Glutamatergic neuron (in vitro differentiated cells): ENCODE results near the gene SLC5A5. TPM values are rescaled to one million over a fixed set of nuclear protein-coding genes. Genes with fewer than 3 reads are reported as not detected.
"Not testable (repeated sequence)": the region's sequence is repeated elsewhere in the genome, so short reads cannot be mapped to it uniquely, and the experiment has no call there.

ENCODE experiments used
- DNase-seq: peaks from one replicate; pipeline ENCODE4 v3.0.0; 2022
- H3K27ac Mint-ChIP-seq: one replicate; pipeline ENCODE4 v1.8.0; 2020; ENCODE audit warnings: mild to moderate bottlenecking, mixed read lengths, inconsistent platforms; ENCODE audit not compliant: unreplicated experiment
- H3K27me3 Mint-ChIP-seq: one replicate; pipeline ENCODE4 v1.8.0; 2020; ENCODE audit warnings: mild to moderate bottlenecking, moderate library complexity, mixed read lengths, inconsistent platforms; ENCODE audit not compliant: unreplicated experiment
- H3K36me3 Mint-ChIP-seq: one replicate; pipeline ENCODE4 v1.8.0; 2020; ENCODE audit warnings: mild to moderate bottlenecking, mixed read lengths, inconsistent platforms; ENCODE audit not compliant: unreplicated experiment
- H3K4me1 Mint-ChIP-seq: one replicate; pipeline ENCODE4 v1.8.0; 2020; ENCODE audit warnings: mild to moderate bottlenecking, low read depth, mixed read lengths, inconsistent platforms; ENCODE audit not compliant: unreplicated experiment
- H3K4me3 Mint-ChIP-seq: one replicate; pipeline ENCODE4 v1.8.0; 2020; ENCODE audit warnings: mild to moderate bottlenecking, mixed read lengths, inconsistent platforms; ENCODE audit not compliant: unreplicated experiment
- H3K9me3 Mint-ChIP-seq: one replicate; pipeline ENCODE4 v1.8.0; 2020; ENCODE audit warnings: mild to moderate bottlenecking, moderate library complexity, mixed read lengths, inconsistent platforms; ENCODE audit not compliant: unreplicated experiment
- total RNA-seq: library from RNA; stranded (reverse); fragmentation: NEBNext Ultra II Directional; extraction: Animal tissue kit (Norgen Biotek cat#: 25700); gene quantifications from one replicate; pipeline ENCODE4 v1.2.1, GENCODE V29; 2021; ENCODE audit not compliant: unreplicated experiment
- TF ChIP-seq, protein P1 (sequence below): fragments of 200-600 bp; sonication (generic); IDR thresholded peaks from one replicate; pipeline ENCODE4 v1.5.0; 2021; ENCODE audit not compliant: partially characterized antibody, unreplicated experiment

The SLC5A5 gene
- total RNA-seq, 1 donor from 2014 or later: 4.3 TPM

DNA sequence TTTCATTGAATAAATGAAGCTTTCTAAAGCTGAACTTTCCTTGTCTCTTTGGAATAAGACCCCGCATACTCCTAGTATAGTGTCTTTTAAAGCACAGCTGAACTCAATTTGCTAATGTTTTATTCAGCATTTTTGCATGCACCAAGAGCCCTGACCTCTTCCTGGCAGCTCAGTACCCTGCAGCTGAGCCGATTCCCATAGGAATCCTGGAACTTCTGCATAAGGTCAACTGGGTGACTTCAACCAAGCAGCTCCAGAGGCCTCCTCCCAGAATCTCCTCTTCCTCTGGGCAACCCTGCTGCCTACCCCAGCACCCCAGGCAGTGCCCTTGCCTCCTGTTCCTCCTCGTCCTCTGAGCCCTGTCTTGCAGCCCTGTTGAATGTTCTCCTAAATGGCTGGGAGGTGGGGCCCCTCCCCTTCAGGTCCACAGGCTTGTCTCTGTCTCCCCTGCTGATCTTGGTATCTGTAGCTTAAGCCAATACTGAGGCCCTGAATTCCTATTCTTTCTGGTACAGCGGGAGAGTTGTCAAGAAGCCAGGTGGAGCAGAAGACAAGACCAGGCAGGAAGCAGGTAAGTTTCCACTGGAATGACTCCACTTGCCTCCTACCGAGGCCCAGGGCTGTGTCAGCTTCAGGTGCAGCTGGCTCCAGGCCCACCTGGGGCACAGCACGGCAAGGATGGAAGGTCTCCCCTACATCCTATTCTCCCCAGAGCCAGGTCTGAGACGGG is 37.4 kb downstream of the SLC5A5 start:
- no peak for DNase-seq
- Mint-ChIP-seq H3K4me3 (no peak overlapping the region), H3K36me3 (peaks cover 4% of the 10 kb centered on the region), H3K27me3 (no peaks in the 10 kb centered on the region), H3K9me3 (peaks cover 4% of the 10 kb centered on the region), H3K4me1 (no peaks in the 10 kb centered on the region), H3K27ac (no peak overlapping the region)
- TF ChIP-seq, protein P1, sequence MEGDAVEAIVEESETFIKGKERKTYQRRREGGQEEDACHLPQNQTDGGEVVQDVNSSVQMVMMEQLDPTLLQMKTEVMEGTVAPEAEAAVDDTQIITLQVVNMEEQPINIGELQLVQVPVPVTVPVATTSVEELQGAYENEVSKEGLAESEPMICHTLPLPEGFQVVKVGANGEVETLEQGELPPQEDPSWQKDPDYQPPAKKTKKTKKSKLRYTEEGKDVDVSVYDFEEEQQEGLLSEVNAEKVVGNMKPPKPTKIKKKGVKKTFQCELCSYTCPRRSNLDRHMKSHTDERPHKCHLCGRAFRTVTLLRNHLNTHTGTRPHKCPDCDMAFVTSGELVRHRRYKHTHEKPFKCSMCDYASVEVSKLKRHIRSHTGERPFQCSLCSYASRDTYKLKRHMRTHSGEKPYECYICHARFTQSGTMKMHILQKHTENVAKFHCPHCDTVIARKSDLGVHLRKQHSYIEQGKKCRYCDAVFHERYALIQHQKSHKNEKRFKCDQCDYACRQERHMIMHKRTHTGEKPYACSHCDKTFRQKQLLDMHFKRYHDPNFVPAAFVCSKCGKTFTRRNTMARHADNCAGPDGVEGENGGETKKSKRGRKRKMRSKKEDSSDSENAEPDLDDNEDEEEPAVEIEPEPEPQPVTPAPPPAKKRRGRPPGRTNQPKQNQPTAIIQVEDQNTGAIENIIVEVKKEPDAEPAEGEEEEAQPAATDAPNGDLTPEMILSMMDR: no peak

DNA sequence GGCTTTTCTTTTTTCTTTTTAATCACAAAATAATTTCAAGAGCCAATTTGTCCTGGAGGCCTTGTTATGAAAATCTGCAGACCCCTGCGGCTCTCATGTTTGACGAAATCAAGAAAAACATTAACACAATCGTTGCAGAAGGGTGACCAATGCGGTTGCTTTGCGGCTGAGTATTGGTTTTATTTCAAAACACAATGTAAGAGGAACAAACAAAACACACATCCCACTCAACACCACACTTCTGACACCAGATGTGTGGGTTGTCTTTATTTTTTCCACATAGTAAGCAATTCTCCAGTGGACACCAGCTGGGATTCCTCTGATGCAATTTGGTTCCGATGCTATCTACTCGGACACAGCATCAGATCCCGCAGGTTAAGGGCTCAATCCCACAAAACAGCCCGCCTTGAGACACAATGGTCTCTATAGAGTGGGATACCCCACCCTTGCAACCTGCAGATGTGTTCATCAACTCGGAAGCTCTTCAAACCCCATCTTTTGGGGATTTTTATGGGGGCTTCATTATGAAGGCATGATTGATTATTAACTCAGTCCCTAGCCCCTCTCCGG is 39.1 kb downstream of the SLC5A5 start:
- no peak for DNase-seq
- Mint-ChIP-seq H3K27ac (no peak overlapping the region), H3K4me3 (no peak overlapping the region), H3K9me3 (peaks cover 4% of the 10 kb centered on the region), H3K36me3 (peaks cover 4% of the 10 kb centered on the region), H3K27me3 (no peaks in the 10 kb centered on the region), H3K4me1 (no peaks in the 10 kb centered on the region)
- TF ChIP-seq, protein P1: no peak

DNA sequence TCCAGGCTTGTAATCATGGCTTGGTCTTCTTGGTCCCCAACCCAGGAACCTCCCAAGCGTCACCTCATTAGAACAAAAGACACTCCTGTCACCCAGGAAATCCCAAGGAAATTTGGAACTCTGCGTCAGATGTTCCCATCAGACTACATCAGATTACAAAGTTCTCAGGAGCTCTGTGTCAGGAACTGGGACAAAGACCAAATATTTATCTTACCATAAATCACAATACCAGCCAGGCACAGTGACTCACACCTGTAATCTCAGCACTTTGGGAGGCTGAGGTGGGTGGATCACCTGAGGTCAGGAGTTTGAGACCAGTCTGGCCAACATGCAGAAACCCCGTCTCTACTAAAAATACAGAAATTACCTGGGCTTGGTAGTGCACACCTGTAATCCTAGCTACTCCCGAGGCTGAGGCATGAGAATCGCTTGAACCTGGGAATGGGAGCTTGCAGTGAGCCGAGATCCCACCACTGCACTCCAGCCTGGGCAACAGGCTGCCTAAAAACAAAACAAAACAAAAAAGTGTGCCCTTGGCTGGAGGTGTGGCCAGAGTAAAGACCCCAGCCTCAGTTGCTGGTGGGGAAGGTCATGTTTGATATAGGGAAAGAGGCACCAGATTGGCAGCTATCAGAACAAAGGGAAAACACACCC is 44.3 kb downstream of the SLC5A5 start:
- peaks cover 9% of the 10 kb centered on the region for H3K9me3 Mint-ChIP-seq
- H3K4me1 Mint-ChIP-seq: no peaks in the 10 kb centered on the region
- DNase-seq: no peak
- H3K4me3 Mint-ChIP-seq: no peak overlapping the region
- no peaks in the 10 kb centered on the region for H3K36me3 Mint-ChIP-seq
- TF ChIP-seq, protein P1: no peak
- no peak overlapping the region for H3K27ac Mint-ChIP-seq
- H3K27me3 Mint-ChIP-seq: no peaks in the 10 kb centered on the region

DNA sequence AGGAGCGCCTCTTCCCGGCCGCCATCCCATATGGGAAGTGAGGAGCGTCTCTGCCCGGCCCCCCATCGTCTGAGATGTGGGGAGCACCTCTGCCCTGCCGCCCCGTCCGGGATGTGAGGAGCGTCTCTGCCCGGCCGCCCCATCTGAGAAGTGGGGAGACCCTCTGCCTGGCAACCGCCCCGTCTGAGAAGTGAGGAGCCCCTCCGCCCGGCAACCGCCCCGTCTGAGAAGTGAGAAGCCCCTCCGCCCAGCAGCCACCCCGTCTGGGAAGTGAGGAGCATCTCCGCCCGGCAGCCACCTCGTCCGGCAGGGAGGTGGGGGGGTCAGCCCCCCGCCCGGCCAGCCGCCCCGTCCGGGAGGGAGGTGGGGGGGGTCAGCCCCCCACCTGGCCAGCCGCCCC is 46.4 kb downstream of the SLC5A5 start:
- H3K36me3 Mint-ChIP-seq, H3K4me1 Mint-ChIP-seq, H3K9me3 Mint-ChIP-seq, DNase-seq, H3K4me3 Mint-ChIP-seq, H3K27me3 Mint-ChIP-seq, H3K27ac Mint-ChIP-seq: not testable (repeated sequence)

DNA sequence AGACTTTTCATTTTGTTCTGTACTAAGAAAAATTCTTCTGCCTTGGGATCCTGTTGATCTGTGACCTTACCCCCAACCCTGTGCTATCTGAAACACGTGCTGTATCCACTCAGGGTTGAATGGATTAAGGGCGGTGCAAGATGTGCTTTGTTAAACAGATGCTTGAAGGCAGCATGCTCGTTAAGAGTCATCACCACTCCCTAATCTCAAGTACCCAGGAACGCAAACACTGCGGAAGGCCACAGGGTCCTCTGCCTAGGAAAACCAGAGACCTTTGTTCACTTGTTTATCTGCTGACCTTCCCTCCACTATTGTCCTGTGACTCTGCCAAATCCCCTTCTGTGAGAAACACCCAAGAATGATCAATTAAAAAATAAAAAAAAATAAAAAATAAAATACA is 47.4 kb downstream of the SLC5A5 start:
- H3K27ac Mint-ChIP-seq, H3K4me3 Mint-ChIP-seq, DNase-seq, H3K9me3 Mint-ChIP-seq, H3K27me3 Mint-ChIP-seq, H3K36me3 Mint-ChIP-seq, H3K4me1 Mint-ChIP-seq: not testable (repeated sequence)

DNA sequence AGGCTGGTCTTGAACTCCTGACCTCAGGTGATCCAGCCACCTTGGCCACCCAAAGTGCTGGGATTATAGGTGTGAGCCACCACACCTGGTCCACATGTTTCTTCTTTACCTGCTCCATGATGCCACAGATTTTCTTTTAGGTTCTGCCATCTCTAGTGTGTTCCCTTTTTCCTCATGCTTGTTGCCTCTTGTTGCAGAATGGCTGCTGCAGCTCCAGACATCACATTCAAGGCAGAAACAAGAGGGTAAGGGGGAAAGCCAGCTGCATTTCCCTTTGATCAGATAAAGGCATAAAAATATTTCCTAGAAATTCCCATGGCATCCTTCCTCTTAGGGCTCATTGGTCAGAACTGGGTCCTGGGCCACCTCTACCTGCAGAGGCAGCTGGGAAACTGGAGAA is 48.8 kb downstream of the SLC5A5 start:
- Mint-ChIP-seq H3K36me3 (no peaks in the 10 kb centered on the region), H3K27ac (no peak overlapping the region), H3K27me3 (no peaks in the 10 kb centered on the region), H3K4me1 (no peaks in the 10 kb centered on the region), H3K4me3 (no peak overlapping the region), H3K9me3 (peaks cover 9% of the 10 kb centered on the region)
- TF ChIP-seq, protein P1: no peak
- no peak for DNase-seq
